Inferior parietal cortex (tissue), 1 donor: ENCODE results near the gene KCP.

Source experiments
- DNase-seq: peaks from one replicate; pipeline ENCODE4 v3.0.0-alpha.2; 2016; ENCODE audit errors: extremely low spot score

KCP gene

DNA sequence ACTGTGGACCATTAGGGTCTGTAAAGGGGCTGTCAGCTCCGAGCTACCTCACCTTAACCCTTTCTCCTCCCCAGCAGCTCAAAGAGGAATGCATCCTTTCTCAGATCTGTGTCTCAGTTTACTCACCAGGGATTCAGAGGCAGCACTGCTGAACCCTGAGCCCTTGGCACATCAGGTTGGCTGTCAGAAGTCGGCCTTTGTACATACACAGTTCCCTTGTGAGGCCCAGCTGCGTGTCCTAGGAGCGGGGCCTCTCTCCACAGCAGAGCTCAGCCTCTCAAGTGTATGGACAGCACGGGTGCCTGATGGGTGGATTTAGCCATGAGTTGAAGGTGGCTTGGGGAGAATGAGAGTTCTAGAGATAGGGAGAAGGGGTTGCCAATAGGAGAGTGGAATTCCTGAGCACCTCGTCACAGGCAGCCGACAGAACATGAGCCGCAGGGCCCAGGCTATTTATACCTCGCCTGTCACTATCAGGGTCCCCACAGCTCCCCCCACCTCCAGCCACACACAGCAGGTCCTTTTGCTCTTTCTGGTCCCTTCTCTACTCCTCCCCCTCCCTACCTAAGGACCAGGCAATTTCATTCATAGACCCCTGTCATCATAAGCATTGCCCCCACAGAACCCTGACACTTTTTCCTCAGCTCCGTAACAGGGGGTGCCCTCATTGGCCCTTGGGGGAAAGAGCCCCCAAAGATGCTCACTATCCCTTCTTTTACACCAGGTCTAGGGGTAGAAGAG, 82.4 kb downstream of the KCP start:
- DNase-seq: no peak

DNA sequence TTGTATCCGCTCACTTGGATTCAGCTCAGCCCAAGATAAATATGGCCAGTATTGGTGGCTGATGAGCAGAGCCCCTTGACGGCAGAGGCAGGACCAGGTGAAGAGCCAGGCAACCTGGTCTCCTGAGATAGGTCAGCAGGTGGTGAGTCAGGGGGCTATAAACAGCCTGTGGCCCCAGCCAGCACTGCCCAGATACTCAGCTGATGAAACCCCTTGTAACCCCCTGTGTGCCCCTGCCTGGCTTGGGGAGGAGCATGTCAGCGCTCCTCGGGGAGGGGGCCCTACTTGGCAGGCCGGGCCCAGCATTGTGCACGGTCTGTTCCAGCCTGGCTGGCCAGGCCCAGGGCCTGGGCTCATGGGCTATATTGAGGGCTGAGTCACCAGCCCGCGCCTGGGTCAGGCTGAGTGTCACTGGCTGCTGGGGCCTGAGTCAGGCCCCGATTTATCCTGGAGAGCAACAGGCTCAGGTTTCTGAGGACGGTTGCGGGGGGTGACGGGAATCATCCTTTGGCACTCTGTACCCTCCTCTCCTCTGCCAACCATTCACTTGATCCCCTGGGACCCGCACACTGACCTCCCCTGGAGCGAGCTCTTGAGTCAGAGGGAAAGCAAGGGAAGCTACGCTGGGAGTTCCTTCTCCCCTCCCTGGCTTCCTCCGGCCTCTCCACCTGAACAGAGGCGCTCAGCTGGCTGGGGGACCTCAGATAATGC, 83.1 kb downstream of the KCP start:
- no peak for DNase-seq

DNA sequence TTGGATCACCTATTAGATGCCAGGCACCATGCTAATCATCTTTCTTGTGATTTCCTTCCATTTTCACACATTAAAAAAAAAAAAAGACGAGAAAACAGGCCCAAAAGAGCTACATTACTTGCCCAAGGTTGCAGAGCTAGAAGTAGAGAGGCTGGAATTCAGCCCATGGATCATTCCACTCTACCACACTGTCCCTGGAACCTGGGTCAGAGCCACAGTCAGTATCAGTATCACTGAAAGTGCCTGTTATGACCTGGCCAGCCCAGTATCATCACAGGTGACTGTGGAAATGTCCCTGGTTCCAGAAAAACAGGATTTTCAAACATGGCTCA, 83.6 kb downstream of the KCP start:
- DNase-seq: no peak
